HUDEP-2 (cell line): ENCODE results near the gene TYW1.
A peak's percentile ranks its signal among the peaks of the same experiment; 100 is the strongest.
"Not testable (repeated sequence)": the region's sequence is repeated elsewhere in the genome, so short reads cannot be mapped to it uniquely, and the experiment has no call there.

Experiments used
- DNase-seq, 76 experiments: peaks; one replicate each; lab custom pipeline; 2025; ENCODE audit not compliant: unreplicated experiment in 76 of 76; lab: John Stamatoyannopoulos, UW

TYW1 gene

DNA sequence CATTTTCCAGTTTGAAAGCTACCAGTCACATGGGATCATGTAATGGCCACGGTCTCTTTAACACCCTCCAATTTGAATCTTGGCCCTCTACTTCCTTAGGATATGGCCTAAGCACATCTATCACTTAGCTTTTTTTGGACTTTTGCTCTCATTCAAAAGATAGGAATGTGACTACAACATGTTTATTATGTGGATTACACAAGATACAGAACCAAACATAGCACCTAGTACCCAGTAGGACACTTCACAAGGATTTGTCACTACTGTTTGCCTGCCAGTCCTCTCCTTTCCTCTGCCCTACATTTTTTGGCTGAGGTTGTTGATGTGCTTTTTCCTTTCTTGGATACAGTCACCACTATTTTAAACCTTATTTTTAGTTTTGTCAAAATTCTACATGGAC, 233.4 kb downstream of the TYW1 start:
- not testable (repeated sequence) for DNase-seq

DNA sequence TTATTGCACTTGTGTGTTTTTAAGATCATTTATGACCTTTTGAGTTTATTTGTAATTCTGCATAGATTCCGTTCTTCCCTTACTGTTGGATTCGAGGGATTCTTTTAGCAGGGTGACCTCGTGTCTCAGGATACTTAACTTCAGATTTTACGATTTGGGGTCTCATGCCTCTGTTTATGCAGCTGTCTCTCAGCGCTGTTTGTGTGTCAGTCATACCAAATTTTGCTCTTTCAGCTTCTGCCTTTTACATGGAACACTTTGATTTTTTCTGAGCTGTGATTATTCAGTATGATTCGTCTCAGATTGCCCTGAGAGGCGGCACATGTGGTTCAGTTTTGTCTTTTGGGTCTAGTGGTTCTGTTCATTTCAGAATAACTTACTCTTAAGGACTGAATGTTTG, 236.9 kb downstream of the TYW1 start:
- not testable (repeated sequence) for DNase-seq

DNA sequence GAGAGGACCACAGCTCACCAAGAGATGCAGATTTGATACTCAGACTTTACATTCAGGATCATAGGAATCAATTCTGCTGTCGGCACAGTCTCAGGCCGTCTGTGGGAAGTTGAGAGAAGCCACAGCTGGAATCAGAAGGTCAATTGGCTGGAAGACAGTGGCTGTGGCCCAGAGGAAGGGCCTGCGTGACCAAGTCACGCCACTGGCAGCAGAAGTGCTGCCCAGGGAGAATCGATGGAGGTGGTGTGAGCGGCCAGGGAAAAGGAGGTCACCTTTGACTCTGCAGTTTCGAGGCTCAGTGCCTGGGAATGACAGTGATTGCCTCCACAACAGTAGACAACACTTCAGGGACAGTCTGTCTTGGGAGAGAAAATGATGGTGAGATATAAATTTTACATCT, 239.6 kb downstream of the TYW1 start:
- not testable (repeated sequence) for DNase-seq

DNA sequence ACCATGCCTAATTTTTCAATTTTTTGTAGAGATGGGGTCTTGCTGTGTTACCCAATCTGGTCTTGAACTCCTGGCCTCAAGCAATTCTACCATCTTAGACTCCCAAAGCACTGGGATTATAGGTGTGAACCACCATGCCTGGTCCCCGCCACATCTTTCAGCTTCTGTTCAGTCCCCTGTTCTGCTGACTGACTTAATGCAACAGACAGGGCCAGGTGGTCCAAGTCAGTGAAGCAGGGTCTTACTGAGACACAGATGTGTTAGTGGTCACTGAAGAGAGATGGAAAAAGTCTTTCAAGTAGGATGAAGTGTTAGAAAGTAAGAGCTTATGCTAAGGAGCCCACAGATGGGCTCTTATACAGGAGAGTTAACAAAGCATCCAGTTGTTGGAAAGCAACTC, 246.2 kb downstream of the TYW1 start:
- DNase-seq: not testable (repeated sequence)

DNA sequence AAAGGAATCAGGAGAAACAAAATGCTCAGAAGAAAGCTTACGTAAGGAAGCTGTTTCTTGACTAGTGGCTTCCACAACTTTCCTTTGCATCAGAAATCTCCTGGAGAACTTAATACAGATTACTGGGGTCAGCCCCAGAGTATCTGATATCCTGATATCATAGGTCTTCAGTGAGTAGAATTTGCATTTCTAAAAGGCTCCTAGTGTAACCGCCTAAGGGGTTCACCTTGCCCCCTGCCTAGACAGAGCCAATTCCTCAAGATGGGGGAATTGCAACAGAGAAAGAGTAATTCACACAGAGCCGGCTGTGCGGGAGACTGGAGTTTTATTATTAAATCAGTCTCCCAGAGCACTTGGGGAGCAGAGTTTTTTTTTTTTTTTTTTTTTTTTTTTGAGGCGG, 251.7 kb downstream of the TYW1 start:
- not testable (repeated sequence) for DNase-seq

DNA sequence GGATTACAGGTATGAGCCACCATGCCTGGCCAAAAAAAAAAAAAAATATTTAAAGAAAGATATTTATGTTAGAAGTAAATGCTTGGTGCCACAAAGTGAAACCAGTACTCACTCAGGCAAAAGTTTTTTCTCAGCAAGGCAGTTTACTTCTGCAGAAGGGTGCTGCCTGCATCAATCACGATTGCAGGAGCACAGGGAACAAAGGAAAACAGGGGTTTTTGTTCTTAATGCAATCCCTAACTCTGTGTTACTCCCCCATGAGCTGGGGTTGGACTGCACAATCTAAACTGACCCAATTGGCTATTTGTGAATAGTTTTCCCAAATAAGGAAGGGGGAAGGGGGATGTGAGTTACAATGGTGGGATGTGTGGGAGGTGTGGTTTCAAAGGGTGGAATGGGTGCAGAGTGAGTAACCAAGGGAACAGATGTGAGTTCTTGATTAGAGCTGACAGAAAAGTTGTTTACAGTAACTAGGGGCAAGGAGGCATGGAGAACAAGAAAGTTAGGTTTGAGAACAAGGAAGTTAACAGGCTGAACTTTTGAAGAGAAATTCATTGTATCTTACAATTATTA, 255.4 kb downstream of the TYW1 start:
- DNase-seq: no peak

DNA sequence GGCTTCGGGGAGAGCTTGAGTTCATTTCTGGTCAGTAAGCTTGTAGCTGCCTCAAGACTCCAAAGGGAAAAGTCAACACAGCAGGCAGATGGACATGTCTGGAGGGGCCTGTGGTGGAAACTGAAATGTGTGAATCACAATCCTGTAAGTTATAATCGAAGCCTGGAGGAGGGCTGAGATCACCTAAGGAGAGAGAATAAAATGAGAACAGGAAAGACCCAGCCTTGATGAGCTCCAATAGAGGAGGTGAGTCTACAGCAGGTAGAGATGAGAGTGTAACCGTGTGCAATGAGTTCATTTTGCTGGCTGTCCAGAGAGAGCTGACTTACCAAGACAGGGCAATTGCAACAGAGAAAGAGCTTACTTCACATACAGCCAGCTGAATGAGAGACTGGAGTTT, 258.4 kb downstream of the TYW1 start:
- not testable (repeated sequence) for DNase-seq

DNA sequence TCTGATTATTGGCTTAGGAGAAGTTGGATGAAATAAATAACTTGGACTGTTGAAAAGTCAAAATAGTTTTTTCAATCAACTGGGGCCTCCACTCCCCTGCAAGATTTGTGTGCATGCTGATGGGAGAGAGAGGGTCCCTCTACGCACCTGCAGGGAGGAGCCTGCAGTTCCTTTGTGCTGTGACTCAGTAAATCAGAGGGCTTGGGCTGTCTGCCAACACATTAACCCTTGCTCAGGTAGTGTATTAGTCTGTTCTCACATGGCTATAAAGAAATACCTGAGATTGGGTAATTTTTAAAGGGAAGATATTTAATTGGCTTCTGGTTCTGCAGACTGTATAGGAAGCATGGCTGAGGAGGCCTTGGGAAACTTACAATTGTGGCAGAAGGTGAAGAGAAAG, 261.1 kb downstream of the TYW1 start:
- not testable (repeated sequence) for DNase-seq

DNA sequence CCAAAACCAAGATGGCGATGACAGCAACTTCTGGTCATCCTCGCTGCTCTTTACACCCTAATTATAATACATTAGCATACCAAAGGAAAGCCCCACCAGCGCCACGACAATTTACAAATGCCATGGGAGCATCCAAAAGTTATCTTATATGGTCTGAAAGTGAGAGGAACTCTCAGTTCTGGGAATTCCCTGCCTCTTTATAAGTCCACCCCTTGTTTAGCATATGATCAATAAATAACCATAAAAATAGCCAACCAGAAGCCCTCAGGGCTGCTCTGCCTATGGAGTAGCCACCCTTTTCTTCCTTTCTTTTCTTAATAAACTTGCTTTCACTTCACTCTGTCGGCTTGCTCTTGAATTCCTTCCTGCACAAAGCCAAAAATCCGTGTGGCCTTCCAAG, 262.7 kb downstream of the TYW1 start:
- not testable (repeated sequence) for DNase-seq

DNA sequence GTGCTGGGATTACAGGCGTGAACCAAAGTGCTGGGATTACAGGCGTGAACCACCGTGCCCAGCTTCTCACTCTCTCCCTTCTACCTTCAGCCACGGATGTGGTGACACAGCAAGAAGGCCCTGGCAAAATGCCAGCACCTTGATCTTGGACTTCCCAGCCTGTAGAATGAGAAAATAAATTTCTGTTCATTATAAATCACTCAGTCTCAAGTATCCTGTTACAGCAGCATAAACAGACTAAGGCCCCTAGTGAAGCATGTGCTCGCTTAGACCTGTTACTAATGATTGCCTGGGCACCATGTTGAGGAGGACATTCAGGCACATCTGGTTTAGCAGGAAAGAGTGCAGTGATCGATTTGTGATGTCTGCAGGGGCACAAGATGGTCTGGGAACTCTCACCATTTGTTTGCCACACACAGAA, 263.5 kb downstream of the TYW1 start:
- peak in 4 of 76 experiments; percentile 1 to 5 (median 1) for DNase-seq

DNA sequence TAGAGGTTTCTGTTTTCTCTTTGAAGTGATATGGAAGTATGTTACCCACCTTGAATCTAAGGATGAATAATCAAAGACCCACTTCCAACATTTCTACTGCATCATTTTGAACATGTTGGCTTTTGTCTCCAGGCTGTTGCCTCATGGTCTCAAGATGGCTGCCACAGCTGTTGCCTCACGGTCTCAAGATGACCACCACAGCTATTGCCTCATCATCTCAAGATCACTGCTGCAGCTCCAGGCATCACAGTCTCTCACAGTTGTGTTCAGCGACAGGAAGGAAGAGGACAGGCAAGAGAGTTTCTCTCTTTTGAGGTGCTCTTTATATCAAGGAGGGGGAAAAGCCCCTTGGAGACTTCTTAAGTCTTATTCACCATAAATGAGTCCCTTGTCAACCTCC, 267.4 kb downstream of the TYW1 start:
- not testable (repeated sequence) for DNase-seq

DNA sequence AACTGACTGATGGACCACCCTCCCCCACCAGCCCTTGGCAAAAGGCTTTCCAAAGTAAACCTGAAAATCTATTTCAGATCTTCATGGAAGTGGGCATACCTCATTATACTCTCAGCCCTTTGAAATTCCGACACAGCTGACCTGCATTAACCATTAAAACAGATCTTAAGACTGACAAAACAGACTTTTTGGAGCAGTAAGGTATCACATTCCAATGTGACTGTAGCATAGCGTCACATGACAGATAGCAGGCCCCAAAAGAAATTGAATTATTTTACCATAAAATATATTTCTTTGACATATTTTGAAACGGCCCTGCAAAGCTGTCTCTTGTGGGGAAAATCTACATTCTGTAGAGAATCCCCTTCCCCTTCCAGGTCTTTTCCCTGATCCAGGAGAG, 269.4 kb downstream of the TYW1 start:
- DNase-seq: not testable (repeated sequence)

DNA sequence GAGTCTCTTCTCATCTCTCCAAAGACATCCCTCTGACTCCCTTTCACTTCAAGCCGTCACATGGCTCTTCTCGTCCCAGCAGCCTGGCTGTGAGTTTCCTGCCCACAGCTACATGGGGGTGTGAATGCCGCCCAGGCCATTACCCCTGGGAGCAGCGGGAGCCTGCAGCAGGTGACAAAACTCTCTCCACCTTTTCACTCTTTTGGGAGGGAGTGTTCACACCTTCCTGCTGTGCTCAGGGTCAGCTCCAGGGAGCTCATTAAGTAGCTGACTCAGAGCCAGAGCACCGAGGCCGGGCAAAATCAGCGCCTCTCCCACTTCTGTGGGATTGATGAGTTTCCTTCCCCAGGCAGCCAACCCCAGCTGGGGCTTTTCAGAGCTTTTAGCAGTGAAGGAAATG, 271.3 kb downstream of the TYW1 start:
- DNase-seq: no peak

DNA sequence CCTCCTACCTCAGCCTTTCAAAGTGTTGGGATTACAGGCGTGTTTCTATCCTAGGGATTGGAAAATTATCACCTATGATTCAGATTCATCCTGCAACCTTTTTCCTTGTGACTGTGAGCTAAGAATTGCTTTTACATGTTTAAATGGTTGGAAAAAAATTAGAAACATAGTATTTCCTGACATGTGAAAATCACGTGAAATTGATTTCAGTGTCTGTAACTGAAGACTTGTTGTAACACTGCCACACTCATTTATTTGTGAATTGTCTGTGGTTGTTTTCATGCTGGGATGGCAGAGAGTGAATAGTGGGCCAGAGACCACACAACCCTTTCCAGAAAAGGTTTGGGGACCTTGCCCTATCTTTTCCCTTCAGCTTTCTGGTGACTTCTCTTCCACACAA, 273.3 kb downstream of the TYW1 start:
- DNase-seq: not testable (repeated sequence)
